Skeletal muscle cell (primary cell): ENCODE measurements around the gene CIRBP.
"Not testable (repeated sequence)": the region's sequence is repeated elsewhere in the genome, so short reads cannot be mapped to it uniquely, and the experiment has no call there.

ENCODE experiments used
- DNase-seq: peaks from one replicate; pipeline ENCODE4 v3.0.0-alpha.2; 2010; ENCODE audit warnings: low read depth
- H3K4me3 ChIP-seq: 2 replicates; pipeline ENCODE4 v1.5.1; 2011; ENCODE audit warnings: low read depth, mild to moderate bottlenecking, control low read depth, low read length, moderate library complexity

The CIRBP gene

GRCh38 chr19:1240925-1241324, 28.2 kb upstream of the CIRBP start:
- peak overlapping the region; percentile 76 for H3K4me3 ChIP-seq
- DNase-seq, result no peak

- peak; percentile 85 for DNase-seq
- H3K4me3 ChIP-seq, result peak within 1 kb of the TSS; percentile 76
These were observed 27.6 kb upstream of the CIRBP start, which contains the start of gene ATP5F1D for GRCh38 chr19:1241417-1242095. TSS of gene ATP5F1D (plus strand) at chr19:1241751. CDS start at chr19:1241851, 100 bp downstream.

- no peak for DNase-seq
- H3K4me3 ChIP-seq, result no peak overlapping the region
These were observed 25.1 kb upstream of the CIRBP start for GRCh38 chr19:1243768-1244692.

- DNase-seq, result no peak
- no peak overlapping the region for H3K4me3 ChIP-seq
These were observed 24.3 kb upstream of the CIRBP start for GRCh38 chr19:1244693-1245451.

GRCh38 chr19:1245494-1246264, 23.5 kb upstream of the CIRBP start:
- no peak for DNase-seq
- H3K4me3 ChIP-seq, result no peak overlapping the region

GRCh38 chr19:1246265-1247087, 22.7 kb upstream of the CIRBP start:
- not testable (repeated sequence) for DNase-seq, H3K4me3 ChIP-seq

DNA sequence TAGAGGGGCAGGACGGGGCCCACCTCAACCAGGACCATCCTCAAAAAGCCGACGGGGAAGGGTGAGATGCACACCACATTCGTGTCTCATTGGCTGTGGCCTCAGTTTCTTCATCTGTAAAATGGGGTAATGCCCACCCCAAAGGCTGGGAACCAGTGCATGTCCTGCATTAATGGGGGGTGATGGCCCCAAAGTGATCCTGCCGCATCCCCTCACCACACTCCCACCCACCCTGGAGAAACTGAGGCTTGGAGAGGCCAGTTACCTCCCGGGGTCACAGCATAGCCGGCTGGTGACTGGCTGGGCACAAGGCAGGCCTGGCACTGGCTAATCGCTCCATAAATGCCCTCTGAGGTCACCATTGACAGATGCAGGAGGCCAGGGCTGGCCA, 21.4 kb upstream of the CIRBP start:
- H3K4me3 ChIP-seq, result peak overlapping the region; percentile 63
- DNase-seq, result no peak

DNA sequence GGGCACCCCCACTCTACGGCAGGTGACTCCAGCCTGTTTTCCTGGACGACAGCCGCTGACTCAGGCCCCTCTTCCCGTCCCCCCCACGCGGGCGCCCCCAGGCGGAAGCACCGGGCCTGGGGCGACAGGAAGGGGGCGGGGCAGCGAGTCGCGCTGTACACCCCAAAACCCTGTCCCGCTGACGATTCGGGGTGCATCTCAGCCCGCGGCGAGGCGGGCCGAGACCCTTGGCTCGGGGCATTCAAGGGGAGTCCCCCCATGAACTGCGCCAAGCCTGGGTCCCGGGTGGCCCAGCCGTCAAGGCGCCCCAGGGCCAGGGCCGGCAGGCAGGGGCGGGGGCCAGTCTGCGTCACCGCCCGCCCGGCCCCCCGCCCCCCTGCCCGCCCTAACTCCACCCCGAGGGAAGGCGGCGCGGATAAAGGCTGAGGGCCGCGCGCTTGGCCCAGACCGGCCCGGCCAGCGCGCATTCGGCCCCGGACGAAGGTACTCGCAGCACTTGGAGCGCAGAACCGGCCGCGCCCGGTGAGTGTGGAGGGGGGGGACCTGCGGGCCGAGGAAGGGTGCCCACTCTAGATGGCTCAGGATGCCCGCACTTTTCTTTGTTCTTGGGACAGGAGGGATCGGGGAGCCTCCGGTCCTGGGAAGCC, 20.9 kb upstream of the CIRBP start, which contains the start of gene MIDN:
MIDN (plus strand) TSS at position 445 of the 647 bp plus-strand sequence. CDS start 1,714 bp downstream, outside the sequence.
- peak within 1 kb of the TSS; percentile 63 for H3K4me3 ChIP-seq
- DNase-seq, result peak; percentile 62

GRCh38 chr19:1248786-1249297, 20.3 kb upstream of the CIRBP start:
- DNase-seq, result no peak

GRCh38 chr19:1249298-1249989, 19.7 kb upstream of the CIRBP start:
- peak overlapping the region; percentile 79 for H3K4me3 ChIP-seq
- DNase-seq, result peak; percentile 84

More at GRCh38 chr19:1248786-1249297, 20.3 kb upstream of the CIRBP start:
- H3K4me3 ChIP-seq, result peak overlapping the region; percentile 63

DNA sequence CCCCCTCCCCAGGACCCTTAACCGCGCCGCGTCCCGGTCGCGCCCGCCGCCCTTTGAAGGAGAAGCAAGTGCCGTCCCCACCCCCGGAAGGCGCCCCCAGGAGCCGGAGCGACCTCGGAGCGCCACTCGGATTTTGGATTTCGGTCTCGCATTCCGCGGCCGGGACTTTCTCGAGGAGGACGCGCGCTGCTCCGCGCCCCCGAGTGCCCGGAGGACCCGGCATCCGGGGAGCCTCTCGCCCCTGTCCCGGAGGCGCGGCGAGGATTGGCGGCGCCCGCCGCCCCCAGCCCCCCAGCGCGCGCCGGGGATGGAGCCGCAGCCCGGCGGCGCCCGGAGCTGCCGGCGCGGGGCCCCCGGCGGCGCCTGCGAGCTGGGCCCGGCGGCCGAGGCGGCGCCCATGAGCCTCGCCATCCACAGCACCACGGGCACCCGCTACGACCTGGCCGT, 19.1 kb upstream of the CIRBP start:
- no peak for DNase-seq
- peak overlapping the region; percentile 79 for H3K4me3 ChIP-seq

- no peak for DNase-seq
- H3K4me3 ChIP-seq, result peak overlapping the region; percentile 79
These were observed 18.5 kb upstream of the CIRBP start for GRCh38 chr19:1250437-1251260.

DNA sequence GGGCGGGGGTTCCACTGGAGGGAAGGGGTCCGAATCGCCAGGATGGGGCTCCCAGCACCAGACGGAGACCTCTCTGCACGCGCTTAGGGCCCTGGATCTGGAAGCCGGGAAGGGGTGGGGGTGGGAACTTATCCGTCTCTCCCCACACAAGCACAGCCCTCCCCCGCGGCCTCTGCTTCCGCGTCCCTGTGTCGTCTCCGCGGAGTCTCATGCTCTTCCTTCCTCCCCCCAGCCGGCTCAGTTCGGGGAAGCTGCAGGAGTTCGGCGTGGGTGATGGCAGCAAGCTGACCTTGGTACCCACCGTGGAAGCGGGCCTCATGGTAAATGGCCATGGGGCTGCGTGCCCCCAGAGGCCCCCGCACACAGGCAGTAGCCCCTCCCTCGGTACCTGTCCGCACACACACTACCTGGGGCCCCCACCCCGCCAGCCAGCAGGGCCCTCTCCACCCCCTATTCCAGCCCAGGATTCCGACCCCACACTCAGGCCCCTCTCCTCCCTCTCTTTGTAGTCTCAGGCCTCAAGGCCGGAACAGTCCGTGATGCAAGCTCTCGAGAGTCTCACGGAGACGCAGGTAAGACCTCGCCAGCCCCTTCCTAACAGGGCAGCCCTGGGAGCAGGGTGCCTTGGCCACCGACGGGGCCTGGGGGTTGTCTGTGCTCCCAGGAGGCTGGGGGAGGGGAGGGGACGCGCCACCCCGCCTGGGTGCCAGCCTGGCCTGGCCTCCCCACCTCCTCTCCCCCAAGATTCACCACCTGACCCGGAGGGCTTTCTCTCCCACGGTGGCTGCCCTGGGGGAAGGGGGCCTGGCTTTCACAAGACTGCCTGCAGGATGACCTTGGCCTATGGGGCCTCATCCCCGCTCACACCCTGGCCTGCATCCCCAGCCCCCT, 17.6 kb upstream of the CIRBP start:
- H3K4me3 ChIP-seq, result peak overlapping the region; percentile 79

GRCh38 chr19:1252221-1252820, 16.8 kb upstream of the CIRBP start:
- H3K4me3 ChIP-seq, result peak overlapping the region; percentile 79
- peak; percentile 95 for DNase-seq

More for the DNA sequence above, 17.6 kb upstream of the CIRBP start:
- DNase-seq, result no peak
